Adrenal gland (tissue), 12 donors: ENCODE measurements around the gene SEPTIN12. TPM values are rescaled to one million over a fixed set of nuclear protein-coding genes. Genes with fewer than 3 reads are reported as not detected.

Experiments
- DNase-seq, 7 donors: peaks; one replicate each; pipeline ENCODE4 v3.0.0-alpha.2; 2019 to 2020
- H3K27ac ChIP-seq, 5 donors: fragments of 200-600 bp; sonication (generic) in 4 of 5; 1 replicate in 3 of 5; 2 replicates in 2 of 5; pipeline versions ENCODE4 v1.5.1 to v1.8.0; 2016 to 2020; ENCODE audit warnings: mild to moderate bottlenecking in 1 of 5
- H3K27me3 ChIP-seq: fragments of 200-600 bp; 2 replicates; pipeline ENCODE4 v1.8.0; 2021
- H3K36me3 ChIP-seq, 2 donors: fragments of 200-600 bp; replicated peaks in 1 of 2; 1 replicate in 1 of 2; 2 replicates in 1 of 2; pipeline versions ENCODE4 v1.5.1 to v1.8.0; 2018 to 2022
- H3K4me1 ChIP-seq, 2 donors: fragments of 200-600 bp; replicated peaks in 1 of 2; 1 replicate in 1 of 2; 2 replicates in 1 of 2; pipeline versions ENCODE4 v1.5.1 to v1.8.0; 2018 to 2021
- H3K4me3 ChIP-seq, 4 donors: fragments of 200-600 bp; sonication (generic) in 3 of 4; one replicate each; pipeline ENCODE4 v1.5.1; 2016 to 2018
- H3K9me3 ChIP-seq, 3 donors: fragments of 200-600 bp; sonication (generic) in 1 of 3; replicated peaks in 1 of 3; 1 replicate in 2 of 3; 2 replicates in 1 of 3; pipeline versions ENCODE4 v1.5.1 to v1.8.0; 2016 to 2021
- CTCF ChIP-seq, 6 experiments: fragments of 450-650 bp in 4 of 6; fragments of 200-600 bp in 2 of 6; sonication (generic) in 1 of 6; IDR thresholded peaks; 1 replicate in 5 of 6; 2 replicates in 1 of 6; pipeline versions ENCODE4 v1.5.1 to v1.8.0; 2016 to 2021; ENCODE audit warnings: antibody characterized with exemption in 6 of 6, mild to moderate bottlenecking in 2 of 6, moderate library complexity in 1 of 6
- POLR2A ChIP-seq, 2 donors: fragments of 450-650 bp; IDR thresholded peaks; one replicate each; pipeline ENCODE4 v1.6.1; 2017; ENCODE audit warnings: antibody characterized with exemption in 2 of 2, mild to moderate bottlenecking in 2 of 2, moderate library complexity in 1 of 2
- WGBS, 4 donors: extraction: QIAGEN DNeasy Blood & Tissue Kit in 2 of 4; methylation state at CpG; one replicate each; pipeline versions ENCODE4 v1.1.5 to v1.1.7; 2013 to 2017; 5-methylcytosine and 5-hydroxymethylcytosine counted together
- intact Hi-C, 2 donors: fragments of 100-400 bp; cut with DNase I; formaldehyde crosslinking; loops; one replicate each; pipeline versions ENCODE4 v1.14.1 to v1.15.0; 2022 to 2023
- polyA plus RNA-seq, 3 donors: library from polyadenylated mRNA; stranded (reverse); fragments of 200-250 nt in 2 of 3; fragments of 350-450 nt in 1 of 3; fragmentation: Illumina TruSeq in 1 of 3; extraction: RNeasy Lipid Tissue Mini Kit (QIAGEN cat#74804) in 1 of 3; gene quantifications; one replicate each; pipeline ENCODE4 v1.2.3, GENCODE V29; 2013 to 2014
- total RNA-seq, 9 donors: library from RNA; depleted of rRNA in 4 of 9; stranded (reverse); fragments of >200 nt in 4 of 9; fragments of 120-200 nt in 1 of 9; fragmentation: NEBNext Ultra II Directional in 1 of 9; extraction: Animal tissue kit (Norgen Biotek cat#: 25700) in 1 of 9; gene quantifications; one replicate each; pipeline versions ENCODE4 v1.1.0 to v1.2.4, GENCODE V29; 2013 to 2023
- donor health status: healthy with polysubstance abuse.
- donor health status: Bipolar disorder and iron deficiency.
- donor health status: DM: yes; HTN: yes; CAD: no.
- donor health status: DM: no; HTN: no; CAD: no.
- donor health status: DM: no; HTN: no; CAD: no.
- donor health status: DM: yes; HTN: yes; CAD: no.

Gene SEPTIN12
- total and polyA plus RNA-seq, 12 donors = 1.1 TPM; not detected in 11

- Histone ChIP-seq H3K36me3 (no peaks in the 10 kb centered on the region), H3K27me3 (no peaks in the 10 kb centered on the region), H3K4me1 (no peaks in the 10 kb centered on the region), H3K9me3 (no peaks in the 10 kb centered on the region), H3K4me3 (no peak overlapping the region), H3K27ac (no peak overlapping the region)
- TF ChIP-seq CTCF (IDR thresholded peaks at IDR 0.05) = no peak
- no peak for TF ChIP-seq POLR2A (IDR thresholded peaks at IDR 0.05)
- no peak for DNase-seq
- WGBS, 4 donors = 74 to 86% (median 81%) methylated on average over 9 to 17 of the region's 17 CpGs
- intact Hi-C loops = no loop called here
Measured at GRCh38 chr16:4777339-4778049, 10.7 kb downstream of the SEPTIN12 start.

GRCh38 chr16:4776141-4776705, 11.9 kb downstream of the SEPTIN12 start:
- Histone ChIP-seq H3K27me3 (no peaks in the 10 kb centered on the region), H3K9me3 (no peaks in the 10 kb centered on the region), H3K4me1 (no peaks in the 10 kb centered on the region), H3K4me3 (no peak overlapping the region), H3K27ac (no peak overlapping the region), H3K36me3 (no peaks in the 10 kb centered on the region)
- TF ChIP-seq POLR2A (IDR thresholded peaks at IDR 0.05) (no peak), CTCF (IDR thresholded peaks at IDR 0.05) (no peak)
- no peak for DNase-seq
- WGBS, 4 donors = 80 to 100% (median 92%) methylated on average over 1 to 2 of the region's 2 CpGs
- intact Hi-C loops = no loop called here

- no peaks in the 10 kb centered on the region for H3K4me1 ChIP-seq
- H3K4me3 ChIP-seq = no peak overlapping the region
- H3K27me3 ChIP-seq = no peaks in the 10 kb centered on the region
- DNase-seq = no peak
- intact Hi-C loops = no loop called here
- H3K9me3 ChIP-seq = no peaks in the 10 kb centered on the region
- no peak for TF ChIP-seq CTCF (IDR thresholded peaks at IDR 0.05)
- TF ChIP-seq POLR2A (IDR thresholded peaks at IDR 0.05) = no peak
- no peaks in the 10 kb centered on the region for H3K36me3 ChIP-seq
- H3K27ac ChIP-seq = no peak overlapping the region
- 40 to 87% (median 81%) methylated on average over 1 to 13 of the region's 13 CpGs for WGBS, 4 donors
Measured at GRCh38 chr16:4775005-4775404, 13.1 kb downstream of the SEPTIN12 start.

- H3K27ac ChIP-seq = no peak overlapping the region
- H3K27me3 ChIP-seq = no peaks in the 10 kb centered on the region
- intact Hi-C loops = no loop called here
- DNase-seq = no peak
- no peak overlapping the region for H3K4me3 ChIP-seq
- no peak for TF ChIP-seq CTCF (IDR thresholded peaks at IDR 0.05)
- TF ChIP-seq POLR2A (IDR thresholded peaks at IDR 0.05) = no peak
- 70 to 86% (median 78%) methylated on average over 4 to 5 of the region's 5 CpGs for WGBS, 4 donors
- no peaks in the 10 kb centered on the region for H3K9me3 ChIP-seq
- H3K36me3 ChIP-seq = no peaks in the 10 kb centered on the region
- H3K4me1 ChIP-seq = peaks cover 13 to 15% of the 10 kb centered on the region in 2 donors
Measured at GRCh38 chr16:4772351-4772750, 15.8 kb downstream of the SEPTIN12 start.
